Liver (tissue), 2 donors: Measurements from ENCODE around the gene ULK1.

Source experiments
- FOXA2 ChIP-seq: IDR thresholded peaks from 2 replicates; pipeline ENCODE4 v1.6.1; 2016; ENCODE audit warnings: antibody characterized with exemption
- YY1 ChIP-seq: IDR thresholded peaks from 2 replicates; pipeline ENCODE4 v1.6.1; 2016; ENCODE audit warnings: antibody characterized with exemption, mild to moderate bottlenecking
- TF ChIP-seq, protein P1 (sequence below): fragments of 150-350 bp; IDR thresholded peaks from 2 replicates; pipeline ENCODE4 v1.5.1; 2017; ENCODE audit warnings: improper control_type of control experiment, low read depth, low read length; ENCODE audit not compliant: missing input control
- donor health status: healthy.

DNA sequence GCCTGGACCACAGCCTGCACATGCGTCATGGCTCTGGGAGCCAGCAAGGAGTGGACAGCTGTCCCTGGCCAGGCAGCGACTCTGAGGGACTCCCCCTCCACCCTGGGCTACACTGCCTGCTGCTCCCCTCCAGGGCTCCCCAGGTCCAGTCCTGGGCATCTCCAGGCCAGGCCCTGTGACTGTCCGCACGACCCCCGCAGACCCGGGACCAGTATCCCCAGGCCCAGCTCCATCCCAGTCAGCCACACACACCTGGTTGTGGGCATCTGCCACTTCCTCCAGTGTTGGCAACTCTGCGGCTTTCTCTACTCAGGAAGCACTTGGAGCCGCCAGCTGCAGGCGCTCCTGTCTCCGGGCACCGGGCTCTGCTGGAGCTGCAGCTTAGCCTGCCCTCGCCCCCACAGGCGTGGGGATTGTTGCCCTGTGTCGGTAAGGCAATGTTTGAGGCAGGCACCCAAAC, 2.4 kb downstream of the ULK1 start:
- TF ChIP-seq, protein P1, sequence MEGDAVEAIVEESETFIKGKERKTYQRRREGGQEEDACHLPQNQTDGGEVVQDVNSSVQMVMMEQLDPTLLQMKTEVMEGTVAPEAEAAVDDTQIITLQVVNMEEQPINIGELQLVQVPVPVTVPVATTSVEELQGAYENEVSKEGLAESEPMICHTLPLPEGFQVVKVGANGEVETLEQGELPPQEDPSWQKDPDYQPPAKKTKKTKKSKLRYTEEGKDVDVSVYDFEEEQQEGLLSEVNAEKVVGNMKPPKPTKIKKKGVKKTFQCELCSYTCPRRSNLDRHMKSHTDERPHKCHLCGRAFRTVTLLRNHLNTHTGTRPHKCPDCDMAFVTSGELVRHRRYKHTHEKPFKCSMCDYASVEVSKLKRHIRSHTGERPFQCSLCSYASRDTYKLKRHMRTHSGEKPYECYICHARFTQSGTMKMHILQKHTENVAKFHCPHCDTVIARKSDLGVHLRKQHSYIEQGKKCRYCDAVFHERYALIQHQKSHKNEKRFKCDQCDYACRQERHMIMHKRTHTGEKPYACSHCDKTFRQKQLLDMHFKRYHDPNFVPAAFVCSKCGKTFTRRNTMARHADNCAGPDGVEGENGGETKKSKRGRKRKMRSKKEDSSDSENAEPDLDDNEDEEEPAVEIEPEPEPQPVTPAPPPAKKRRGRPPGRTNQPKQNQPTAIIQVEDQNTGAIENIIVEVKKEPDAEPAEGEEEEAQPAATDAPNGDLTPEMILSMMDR, result no peak
- TF ChIP-seq YY1 (no peak), FOXA2 (no peak)
